ENCODE data around the gene ENO1.

GRCh38 chr1:8902765-8903164 lies 24.3 kb upstream of the ENO1 start:
- TF ChIP-seq POLR2A (IDR thresholded peaks at IDR 0.05) = no peak
- TF ChIP-seq, protein P1, sequence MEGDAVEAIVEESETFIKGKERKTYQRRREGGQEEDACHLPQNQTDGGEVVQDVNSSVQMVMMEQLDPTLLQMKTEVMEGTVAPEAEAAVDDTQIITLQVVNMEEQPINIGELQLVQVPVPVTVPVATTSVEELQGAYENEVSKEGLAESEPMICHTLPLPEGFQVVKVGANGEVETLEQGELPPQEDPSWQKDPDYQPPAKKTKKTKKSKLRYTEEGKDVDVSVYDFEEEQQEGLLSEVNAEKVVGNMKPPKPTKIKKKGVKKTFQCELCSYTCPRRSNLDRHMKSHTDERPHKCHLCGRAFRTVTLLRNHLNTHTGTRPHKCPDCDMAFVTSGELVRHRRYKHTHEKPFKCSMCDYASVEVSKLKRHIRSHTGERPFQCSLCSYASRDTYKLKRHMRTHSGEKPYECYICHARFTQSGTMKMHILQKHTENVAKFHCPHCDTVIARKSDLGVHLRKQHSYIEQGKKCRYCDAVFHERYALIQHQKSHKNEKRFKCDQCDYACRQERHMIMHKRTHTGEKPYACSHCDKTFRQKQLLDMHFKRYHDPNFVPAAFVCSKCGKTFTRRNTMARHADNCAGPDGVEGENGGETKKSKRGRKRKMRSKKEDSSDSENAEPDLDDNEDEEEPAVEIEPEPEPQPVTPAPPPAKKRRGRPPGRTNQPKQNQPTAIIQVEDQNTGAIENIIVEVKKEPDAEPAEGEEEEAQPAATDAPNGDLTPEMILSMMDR (IDR thresholded peaks at IDR 0.05) = no peak
- no peak for TF ChIP-seq EP300 (IDR thresholded peaks at IDR 0.05; ENCODE audit: low read depth)
